ENCODE measurements around the gene NPHP4. TPM values are rescaled to one million over a fixed set of nuclear protein-coding genes. Genes with fewer than 3 reads are reported as not detected.
"Not testable (repeated sequence)": the region's sequence is repeated elsewhere in the genome, so short reads cannot be mapped to it uniquely, and the experiment has no call there.

The NPHP4 gene
- polyA plus RNA-seq, 3 donors, result 12.9 to 17.6 (median 14.4) TPM

DNA sequence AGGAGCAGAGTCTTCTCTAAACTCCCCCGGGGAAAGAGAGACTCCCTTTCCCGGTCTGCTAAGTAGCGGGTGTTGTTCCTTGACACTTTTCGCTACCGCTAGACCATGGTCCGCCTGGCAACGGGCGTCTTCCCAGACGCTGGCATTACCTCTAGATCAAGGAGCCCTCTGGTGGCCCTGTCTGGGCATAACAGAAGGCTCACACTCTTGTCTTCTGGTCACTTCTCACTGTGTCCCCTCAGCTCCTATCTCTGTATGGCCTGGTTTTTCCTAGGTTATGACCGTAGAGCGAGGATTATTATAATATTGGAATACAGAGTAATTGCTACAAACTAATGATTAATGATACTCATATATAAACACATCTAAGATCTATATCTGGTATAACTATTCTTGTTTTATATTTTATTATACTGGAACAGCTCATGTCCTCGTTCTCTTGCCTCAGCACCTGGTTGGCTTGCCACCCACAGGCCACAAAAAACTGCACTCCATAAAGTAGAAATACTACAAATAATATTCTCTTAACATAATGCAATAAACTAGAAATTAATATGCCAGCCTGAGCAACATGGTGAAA, 98.4 kb downstream of the NPHP4 start:
- not testable (repeated sequence) for DNase-seq

DNA sequence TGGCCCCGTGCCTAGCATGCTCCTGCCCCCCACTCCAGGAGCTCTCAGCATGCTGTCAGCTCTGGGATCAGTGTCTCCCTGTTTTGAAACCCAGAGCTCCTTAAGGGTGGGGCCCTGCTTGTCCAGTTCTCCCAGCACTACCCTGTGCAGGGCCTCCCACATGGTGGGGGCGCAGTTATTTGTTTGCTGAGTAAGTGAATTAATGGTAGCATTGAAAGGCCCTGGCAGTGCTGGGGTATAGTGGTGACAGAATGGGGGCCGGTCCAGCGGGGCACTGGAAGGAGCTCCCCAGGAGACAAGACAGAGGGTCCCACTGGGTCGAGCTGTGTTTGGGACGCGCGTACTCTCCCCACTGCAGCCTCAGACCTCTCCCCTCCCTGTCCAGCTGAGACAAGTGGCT, 99.9 kb downstream of the NPHP4 start:
- DNase-seq, result no peak

DNA sequence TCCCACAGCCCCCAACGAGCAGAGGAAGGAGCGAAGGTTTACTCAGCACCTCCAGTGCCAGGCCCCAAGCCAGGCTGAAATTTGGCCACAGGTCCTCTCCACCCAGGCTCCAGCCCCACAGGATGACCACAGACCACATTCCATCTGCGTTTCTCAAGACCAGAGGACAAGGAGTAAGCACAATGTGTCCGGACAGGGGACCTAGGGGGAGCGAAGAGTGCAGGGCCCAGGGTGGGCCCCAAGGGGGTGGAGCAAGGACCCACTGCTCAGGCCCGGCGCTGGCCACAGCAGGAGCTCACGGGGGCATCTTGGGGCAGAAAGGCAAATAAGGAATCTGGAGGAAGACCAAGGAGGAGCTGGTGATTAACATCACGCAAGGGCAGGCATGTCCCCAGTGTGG, 100.5 kb downstream of the NPHP4 start:
- DNase-seq, result no peak

DNA sequence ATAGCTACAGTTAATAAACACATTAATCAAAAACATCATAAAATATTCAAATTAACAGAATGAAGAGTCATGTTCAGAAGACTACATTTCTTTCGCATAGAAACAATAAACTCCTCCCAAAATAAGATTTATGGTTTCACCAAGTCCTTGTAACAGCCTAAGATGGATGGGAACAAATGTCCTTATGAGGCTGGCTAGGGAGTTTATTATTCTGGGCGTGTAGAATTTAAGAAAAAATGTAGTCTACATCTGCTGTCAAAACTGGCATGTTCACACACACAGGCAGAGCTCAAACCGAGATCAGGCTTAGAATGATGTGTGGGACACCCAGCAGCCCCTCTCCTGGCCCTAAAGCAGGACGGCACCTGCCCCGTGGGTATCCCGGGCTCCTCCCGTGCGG, 101.1 kb downstream of the NPHP4 start:
- no peak for DNase-seq

DNA sequence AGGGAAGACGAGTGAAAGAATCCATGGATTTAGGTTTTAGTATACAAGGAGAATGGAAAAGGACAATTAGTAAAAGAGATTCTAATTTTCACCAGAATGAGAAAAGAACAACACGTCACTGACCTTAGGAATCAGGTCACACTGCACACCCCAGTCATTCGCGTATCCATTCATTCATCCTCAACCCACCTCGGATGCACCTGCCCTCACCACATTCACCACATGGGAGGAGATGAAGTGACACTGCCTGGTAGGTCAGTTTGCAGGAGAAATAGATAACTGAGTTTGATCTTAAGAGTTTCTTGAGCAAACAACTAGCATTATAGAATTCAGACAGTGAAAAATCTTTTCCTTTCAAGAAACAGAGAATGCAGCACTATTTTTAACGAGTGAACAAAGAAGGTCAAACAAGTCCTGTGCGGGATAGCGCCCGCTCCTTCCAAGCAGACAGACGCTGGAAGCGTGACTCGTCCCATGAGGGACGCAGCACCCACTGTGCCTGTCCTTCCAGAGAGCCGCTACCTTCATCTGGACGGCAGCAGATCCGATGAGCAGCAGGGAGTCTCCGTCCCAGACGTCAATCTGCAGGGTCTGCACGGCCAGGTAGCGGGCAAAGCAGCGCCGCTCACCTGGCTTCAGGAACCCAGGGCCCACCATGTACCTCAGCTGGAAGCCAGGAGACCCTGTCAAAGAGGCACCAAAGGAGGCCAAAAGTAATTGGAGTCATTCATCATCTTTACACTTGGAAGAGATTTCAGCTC, 101.7 kb downstream of the NPHP4 start:
- no peak for DNase-seq

DNA sequence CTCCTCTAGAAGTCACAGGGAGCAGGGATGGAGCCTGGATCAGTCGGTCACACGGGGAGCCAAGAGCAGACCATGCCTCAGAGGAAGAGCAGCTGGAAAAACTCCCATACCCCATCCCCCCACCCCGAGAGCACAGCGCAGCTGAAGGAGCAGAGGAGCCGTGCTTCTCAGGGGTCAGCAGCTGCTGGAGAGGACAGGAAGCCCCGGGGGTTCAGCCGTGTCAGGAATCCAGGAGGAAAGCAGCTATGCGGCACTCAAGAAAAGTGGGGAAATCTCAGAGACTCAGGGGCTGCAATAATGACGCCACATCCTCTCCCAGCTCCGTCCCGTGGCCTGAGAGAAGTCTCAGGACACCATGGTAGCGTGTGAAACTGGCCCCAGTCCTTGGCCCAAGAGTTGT, 102.3 kb downstream of the NPHP4 start:
- DNase-seq, result no peak

DNA sequence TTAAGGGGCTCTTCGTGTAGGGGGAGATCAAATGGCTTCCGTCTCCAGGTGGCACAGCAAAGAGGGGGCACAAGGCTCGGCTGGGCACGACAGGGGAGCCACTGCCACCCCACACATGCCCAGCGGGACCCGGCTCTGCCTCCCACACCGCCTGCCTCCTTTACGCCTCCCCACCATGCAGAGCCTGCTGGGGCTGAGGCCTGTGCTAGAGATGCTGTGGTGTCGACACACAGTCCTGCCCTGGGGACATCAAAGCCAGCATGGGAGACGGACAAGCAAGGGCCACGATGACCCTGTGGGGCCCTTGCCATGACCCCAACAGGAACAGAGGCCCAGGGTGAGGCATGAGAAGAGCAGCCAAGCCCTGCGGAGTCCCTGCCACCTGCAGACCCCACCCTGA, 102.8 kb downstream of the NPHP4 start:
- DNase-seq, result no peak

DNA sequence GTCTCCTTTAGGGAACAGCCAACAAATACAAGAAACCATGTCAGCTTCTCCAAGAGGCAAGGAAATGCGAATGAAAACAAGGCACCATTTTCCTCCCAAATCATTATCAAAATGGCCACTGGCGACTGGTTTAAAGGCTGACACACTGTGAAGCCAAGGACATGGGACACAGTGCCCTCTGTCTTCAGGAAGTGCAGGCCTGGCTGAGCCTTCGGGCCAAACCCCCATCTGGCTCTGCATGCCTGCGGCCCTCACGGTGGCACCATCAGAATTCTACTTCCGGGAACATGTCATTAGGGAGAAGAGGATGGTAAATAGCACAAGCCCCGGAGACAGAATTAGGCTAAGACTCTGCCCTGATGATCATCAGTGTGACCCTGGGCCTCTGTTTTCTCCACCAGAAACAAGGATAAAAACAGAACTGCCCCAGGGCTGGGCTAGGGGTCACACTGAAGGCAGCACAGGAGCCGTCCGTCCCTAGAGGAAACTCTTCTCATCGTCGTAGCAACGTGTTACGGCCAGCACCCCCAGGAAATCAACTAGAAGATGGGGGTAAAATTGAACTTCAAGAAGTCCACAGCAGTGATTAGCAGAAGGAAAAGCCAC, 103.5 kb downstream of the NPHP4 start:
- no peak for DNase-seq

DNA sequence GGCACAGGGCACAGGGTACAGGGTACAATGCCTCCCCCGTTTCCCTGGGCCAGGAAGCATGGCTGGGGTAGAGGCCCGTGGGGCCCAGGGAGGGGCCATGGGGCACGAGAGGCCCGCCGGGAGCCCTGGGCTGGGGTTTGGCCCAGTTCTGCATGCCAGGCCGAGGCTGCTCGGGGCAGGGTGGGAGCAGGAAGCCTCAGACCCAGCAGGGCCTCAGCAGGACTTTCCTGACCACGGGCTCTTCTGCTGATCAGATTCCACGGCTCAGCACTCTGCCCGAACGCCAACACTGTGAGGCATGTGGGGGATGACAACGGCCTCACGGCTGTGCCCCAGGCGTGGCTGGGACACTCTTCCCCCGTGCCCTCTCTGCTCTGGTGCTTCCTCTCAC, 104.3 kb downstream of the NPHP4 start:
- DNase-seq, result no peak

DNA sequence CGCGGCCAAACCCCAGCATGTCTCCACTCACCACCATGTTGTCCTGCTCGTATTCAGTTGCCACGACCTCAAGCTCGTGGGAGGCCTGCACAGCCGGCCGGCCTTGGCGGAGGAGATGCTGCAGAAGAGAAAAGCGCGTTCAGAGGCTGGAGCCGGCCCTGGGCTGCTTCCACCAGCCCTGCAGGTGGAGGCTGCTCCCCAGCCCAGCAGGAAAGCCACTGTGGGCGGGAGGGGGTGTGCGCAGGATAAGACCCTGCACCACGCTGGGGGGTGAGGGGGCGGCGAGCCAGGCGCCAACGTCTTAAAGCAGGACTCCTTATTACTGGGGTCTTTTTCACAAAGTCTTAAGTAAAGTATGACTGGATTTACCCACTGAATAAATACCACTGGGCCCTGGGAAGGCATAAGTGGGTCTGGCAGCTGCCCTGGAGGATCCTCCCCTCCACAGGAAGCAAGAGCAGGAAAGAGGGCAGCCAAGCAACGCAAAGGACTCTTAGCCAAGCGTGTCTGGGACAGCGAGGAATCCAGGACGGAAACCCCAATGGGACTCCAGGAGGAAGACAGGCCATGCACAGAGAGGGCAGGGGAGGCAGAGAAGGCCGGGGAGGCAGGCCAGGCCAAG, 104.8 kb downstream of the NPHP4 start:
- no peak for DNase-seq

DNA sequence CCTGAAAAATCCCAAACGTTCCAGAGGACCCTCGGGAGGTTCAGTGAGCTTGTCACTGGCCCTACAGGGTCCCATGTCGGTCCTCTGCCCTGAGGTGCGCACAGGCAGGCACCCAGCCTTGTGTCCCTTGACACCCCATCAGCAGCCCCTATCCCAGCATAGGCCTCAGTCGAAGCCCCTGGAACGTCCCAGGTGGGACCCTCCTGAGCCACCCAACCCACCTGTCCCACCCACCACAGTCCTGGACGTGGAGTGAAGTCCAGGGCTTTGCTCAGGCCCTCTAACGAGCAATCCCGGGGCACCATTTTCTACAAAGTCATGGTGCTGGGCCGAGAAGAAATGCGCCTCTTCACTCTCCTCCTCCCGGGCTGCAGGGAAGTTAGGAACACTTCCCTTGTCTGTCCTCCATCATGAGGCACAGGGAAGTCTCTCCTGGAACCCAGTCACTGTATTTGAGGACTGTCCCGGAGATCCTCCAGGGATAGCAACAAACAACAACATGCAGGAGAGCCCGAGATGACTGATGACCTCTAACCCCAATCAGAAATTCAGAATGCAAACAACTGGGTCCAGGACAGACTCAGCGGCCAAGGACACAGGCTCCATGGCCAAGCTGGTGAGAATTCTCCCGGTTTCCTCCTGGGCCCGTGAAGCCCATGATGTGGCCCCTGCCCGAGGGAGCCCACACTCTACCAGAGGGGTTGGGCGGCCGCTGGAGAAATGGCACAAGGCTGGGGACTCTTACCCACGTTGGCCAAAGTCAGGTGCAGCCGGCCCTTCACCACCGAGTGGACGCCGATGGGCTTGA, 105.5 kb downstream of the NPHP4 start:
- DNase-seq, result no peak

DNA sequence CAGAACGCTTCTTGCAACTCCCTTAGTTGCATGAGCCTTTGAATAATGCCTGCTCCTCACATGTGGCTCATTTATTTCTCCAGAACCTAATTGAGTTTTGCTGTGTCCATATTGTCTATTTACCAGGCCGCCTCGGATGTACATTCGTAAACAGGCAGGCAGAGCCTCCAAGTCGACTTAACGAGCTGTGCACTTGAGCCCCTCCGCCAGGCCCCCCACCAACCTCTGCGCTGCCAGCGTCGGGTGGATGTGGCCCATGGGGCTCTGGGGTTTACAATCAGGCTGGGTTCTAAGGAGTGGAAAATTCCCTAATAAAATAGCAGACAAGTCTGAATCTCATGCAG, 106.1 kb downstream of the NPHP4 start:
- no peak for DNase-seq

DNA sequence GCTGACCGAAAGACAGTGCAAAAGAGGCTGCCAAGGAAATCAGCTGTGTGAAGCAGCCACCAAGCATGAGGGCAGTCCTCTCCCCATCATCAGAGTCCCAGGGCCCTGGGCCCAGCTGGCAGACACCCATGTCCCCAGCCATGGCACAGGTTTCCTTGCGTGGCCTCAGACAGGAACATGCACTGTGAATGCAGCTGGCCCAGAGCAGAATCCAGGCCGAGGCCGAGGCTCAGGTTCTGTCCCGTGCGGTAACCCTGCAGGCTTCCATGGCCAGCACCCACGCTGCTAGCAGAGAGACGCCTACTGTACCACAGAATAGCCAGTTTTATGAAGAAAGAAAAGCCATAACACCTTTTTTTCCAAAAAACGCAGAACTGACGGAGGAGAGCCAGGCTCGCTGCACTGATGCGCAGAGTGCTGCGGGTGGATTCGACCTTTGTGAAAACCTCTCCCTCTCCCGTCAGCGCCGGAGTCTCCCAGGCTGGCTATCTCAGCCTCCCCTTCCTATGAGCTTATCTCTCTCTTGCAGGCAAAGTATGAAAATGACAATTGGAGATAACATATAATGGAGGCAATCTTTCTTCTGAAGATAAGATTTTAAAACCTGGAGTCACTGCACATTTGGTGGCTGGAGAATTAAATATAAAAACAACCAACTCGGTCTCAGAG, 106.6 kb downstream of the NPHP4 start:
- no peak for DNase-seq

DNA sequence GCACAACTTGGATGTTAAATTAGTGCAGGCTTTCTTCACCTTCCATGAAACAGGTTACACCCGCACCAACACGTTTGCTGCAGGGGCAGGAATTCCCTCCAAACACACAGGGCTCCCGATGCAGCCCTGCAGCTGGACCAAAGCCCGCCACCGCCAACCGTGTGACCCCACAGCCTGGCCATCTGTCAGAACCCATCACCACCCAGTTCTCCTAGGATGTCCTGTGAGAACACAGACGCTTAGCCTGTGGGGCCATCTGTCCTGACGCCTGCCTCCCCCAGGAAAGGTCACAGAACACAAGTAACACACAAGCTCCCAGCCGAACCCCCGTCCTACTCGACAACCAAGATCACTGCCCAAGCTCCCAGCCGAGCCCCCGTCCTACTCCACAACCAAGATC, 108.1 kb downstream of the NPHP4 start:
- DNase-seq, result no peak

DNA sequence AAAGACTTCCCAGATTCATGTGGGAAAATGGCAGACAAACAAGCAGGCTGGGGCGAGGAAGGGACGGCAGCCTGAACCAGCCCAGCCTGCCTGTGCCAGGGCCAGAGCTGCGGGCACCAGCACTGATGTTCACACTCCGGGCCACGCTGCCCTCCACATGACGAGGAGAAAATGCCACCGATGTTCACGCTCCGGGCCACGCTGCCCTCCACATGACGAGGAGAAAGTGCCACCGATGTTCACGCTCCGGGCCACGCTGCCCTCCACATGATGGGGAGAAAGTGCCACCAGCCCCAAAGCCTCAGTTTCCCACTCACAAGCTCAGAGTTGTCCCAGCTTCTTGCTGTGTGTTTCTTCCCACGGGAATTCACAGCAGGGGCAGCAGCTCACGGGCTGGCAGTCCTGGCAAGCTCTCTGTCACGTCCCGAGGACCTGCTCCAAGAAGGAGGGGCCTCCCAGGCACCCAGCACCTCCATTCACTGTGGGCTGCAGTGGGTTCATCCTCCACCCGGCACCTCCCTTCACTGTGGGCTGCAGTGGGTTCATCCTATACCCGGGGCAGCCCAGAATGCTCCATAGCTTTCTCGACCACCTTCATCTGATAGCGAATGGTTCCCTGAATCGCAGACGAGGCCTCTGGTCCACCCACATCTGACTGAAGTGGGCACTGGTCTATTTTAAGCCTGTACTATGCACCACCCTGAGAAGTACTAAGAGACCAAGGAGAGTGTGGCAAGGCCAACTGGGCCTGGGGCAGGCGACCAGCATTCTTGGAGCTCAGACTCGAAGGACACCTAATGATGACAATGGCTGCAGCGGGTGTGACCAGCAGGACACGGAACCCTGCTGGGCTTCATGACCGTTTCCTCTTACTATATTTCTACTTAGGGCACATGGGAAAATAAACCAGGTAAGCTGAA, 108.8 kb downstream of the NPHP4 start:
- no peak for DNase-seq

DNA sequence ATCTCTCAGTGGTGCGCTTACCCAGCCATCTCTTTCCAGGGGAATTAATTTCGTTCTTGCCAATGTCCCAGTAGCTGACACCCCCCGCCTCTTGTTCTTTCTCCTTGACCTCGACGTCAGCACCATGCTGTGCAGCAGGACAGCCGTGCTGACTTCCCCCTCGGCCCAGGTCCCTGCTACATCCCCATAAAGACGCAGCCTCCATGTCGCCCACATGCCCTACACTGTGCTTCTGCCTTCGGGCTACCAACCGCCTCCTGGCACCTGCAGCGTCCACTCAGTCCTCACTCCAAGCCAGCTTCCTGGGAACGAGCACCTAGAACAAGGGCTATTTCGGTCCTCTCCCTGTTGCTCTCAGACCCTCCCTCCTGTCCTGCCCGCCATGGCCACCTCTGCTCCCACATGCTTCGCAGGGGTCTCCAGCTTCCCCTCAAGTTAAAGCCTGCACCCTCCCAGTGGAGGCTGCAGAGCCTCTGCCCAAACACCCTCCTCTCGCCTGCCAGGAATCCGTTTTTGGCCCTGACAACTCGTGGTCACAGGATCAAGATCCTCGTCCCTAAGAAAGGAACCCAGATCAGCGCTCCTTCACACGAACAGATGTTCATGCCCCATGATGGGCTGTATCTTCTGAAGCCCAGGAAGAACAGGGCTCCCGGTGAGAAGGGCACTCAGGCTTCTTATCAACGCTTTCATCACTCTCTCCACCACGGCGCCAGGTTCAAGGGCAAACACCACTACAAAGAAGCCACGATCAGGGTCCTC, 109.7 kb downstream of the NPHP4 start:
- DNase-seq, result no peak

DNA sequence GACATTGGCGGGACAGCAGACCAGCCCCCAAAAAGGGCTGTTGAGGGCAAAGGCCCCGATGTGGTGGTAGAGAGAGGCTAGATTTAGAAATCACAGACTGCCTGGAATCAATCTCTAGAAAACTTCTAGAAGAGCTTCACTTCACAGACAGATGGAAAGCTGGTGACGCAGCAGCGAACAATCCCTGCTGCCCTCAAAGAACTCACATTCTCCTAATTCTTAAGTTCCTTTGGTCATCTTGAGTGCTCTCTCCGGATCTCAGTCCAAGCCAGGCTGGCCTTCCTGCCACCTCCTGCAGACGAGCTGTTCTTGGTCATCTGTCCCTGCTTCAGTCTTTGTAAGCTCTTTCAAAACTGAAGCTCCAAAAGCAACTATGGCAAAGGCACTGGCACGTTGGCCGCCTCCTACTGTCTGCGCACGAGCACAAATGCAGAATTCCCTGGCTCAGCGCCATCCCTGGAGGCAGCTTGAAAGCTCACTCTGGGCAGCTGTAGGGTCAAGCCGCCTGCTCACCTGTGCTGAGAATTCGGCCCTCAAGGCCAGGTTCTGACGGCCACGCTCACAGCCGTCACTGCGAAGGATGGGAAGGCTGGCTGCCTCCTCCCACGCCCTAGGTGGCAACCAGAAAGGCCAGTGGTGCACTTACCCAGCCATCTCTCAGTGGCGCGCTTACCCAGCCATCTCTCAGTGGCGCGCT, 110.6 kb downstream of the NPHP4 start:
- no peak for DNase-seq

DNA sequence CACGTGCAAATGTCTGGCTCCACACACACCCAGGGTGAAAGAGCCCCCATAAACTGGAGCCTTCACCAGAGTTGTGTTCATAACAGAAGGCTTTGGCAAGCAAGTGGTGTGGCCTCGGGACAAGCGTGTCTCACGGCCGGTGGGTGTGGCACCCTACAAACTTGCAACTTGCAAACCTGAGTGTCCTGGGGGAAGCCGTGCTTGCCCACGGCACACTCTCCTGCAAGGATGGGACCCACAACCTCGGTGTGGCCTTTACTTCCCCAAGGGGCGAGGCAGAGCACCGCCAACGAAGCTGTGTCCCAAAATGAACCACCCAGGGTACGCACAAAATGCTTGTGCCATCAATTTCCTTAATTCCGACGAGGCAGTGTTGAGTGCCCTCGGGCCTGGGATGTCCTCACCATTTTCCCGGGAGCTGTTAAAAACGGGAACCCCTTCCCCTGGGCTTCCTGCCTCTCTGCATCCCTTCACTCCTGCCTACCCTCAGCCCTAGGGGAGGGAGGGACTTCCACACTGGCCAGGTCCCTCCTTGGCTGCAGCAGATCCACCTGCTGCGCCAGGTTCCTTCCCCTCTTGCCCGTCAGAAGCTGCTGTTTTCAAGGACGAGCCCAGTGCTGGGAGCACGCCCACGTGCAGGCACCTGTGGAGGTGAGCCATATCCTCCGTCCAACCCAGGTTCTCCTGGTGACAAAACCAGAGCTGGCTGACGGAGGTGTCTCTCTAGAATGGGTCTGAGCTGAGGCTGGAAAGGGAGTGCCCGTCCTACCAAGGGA, 111.4 kb downstream of the NPHP4 start:
- no peak for DNase-seq
